PC-9 (cell line): Measurements from ENCODE around the gene ADIPOR2.

Experiments
- CTCF ChIP-seq: fragments of 200-600 bp; sonication (generic); conservative IDR thresholded peaks from 2 replicates; pipeline ENCODE4 v1.6.1; 2017; ENCODE audit warnings: mixed run types, antibody characterized with exemption, mild to moderate bottlenecking, moderate library complexity
- EZH2 ChIP-seq: fragments of 200-600 bp; sonication (generic); IDR thresholded peaks from 2 replicates; pipeline ENCODE4 v1.8.0; 2017; ENCODE audit warnings: antibody characterized with exemption, low read depth

GRCh38 chr12:1766110-1766509 is 75.2 kb downstream of the ADIPOR2 start:
- no peak for TF ChIP-seq CTCF
- TF ChIP-seq EZH2, result no peak
